HEK293 (cell line): Measurements from ENCODE around the gene UQCC3.

ENCODE experiments used
- CTCF ChIA-PET: fragments of 350-600 bp; formaldehyde crosslinking; extraction: SDS; loops from one replicate; lab custom pipeline; 2021; ENCODE audit warnings: antibody characterized with exemption; lab: Yijun Ruan, JAX
- POLR2A ChIA-PET: fragments of 300-600 bp; formaldehyde crosslinking; extraction: SDS; loops from one replicate; lab custom pipeline; 2020; ENCODE audit warnings: antibody characterized with exemption, inconsistent platforms; lab: Yijun Ruan, JAX
- H3K27ac ChIP-seq: fragments of 200-500 bp; sonication (Bioruptor generic); 2 replicates; pipeline ENCODE4 v1.5.1; 2014; ENCODE audit warnings: low read depth, low read length, control low read depth, inconsistent platforms; ENCODE audit errors: extremely low read depth
- H3K36me3 ChIP-seq, 2 experiments: fragments of 200-500 bp in 1 of 2; sonication (Bioruptor generic) in 1 of 2; 1 replicate in 1 of 2; 2 replicates in 1 of 2; pipeline ENCODE4 v1.5.1; 2014 to 2017; ENCODE audit warnings: inconsistent platforms in 2 of 2, low read length in 2 of 2; ENCODE audit not compliant: control insufficient read depth in 2 of 2, insufficient read depth in 1 of 2
- H3K4me1 ChIP-seq: fragments of 200-500 bp; sonication (Bioruptor generic); 2 replicates; pipeline ENCODE4 v1.5.1; 2014; ENCODE audit warnings: mild to moderate bottlenecking, low read length, inconsistent platforms; ENCODE audit not compliant: control insufficient read depth, insufficient read depth
- H3K4me3 ChIP-seq: 2 replicates; pipeline ENCODE4 v1.5.1; 2011; ENCODE audit warnings: low read depth, mild to moderate bottlenecking, control low read depth, low read length, moderate library complexity
- H3K9me3 ChIP-seq: fragments of 200-500 bp; sonication (Bioruptor generic); 2 replicates; pipeline ENCODE4 v1.5.1; 2014; ENCODE audit warnings: low read depth, low read length, inconsistent platforms; ENCODE audit not compliant: control insufficient read depth, insufficient read depth
- IKZF3 ChIP-seq: fragments of 450-650 bp; IDR thresholded peaks from 2 replicates; pipeline ENCODE4 v1.5.0; 2018; ENCODE audit warnings: missing biosample characterization, mild to moderate bottlenecking, missing genetic modification characterization, moderate library complexity
- PRDM1 ChIP-seq: fragments of 450-650 bp; formaldehyde crosslinking; IDR thresholded peaks from 2 replicates; pipeline ENCODE4; 2016; ENCODE audit warnings: missing biosample characterization, missing genetic modification characterization
- WT1 ChIP-seq: fragments of 450-650 bp; formaldehyde crosslinking; IDR thresholded peaks from 2 replicates; pipeline ENCODE4 v1.5.1; 2016; ENCODE audit warnings: missing biosample characterization, missing genetic modification characterization
- ZBTB49 ChIP-seq: fragments of 450-650 bp; formaldehyde crosslinking; IDR thresholded peaks from 2 replicates; pipeline ENCODE4 v1.5.1; 2016; ENCODE audit warnings: missing biosample characterization, missing genetic modification characterization, low read depth
- ZBTB6 ChIP-seq: fragments of 450-650 bp; formaldehyde crosslinking; IDR thresholded peaks from 2 replicates; pipeline ENCODE4 v1.5.1; 2017; ENCODE audit warnings: missing biosample characterization, missing genetic modification characterization
- ZNF10 ChIP-seq: fragments of 450-650 bp; formaldehyde crosslinking; IDR thresholded peaks from 2 replicates; pipeline ENCODE4 v1.5.1; 2017; ENCODE audit warnings: missing biosample characterization, missing genetic modification characterization
- ZNF121 ChIP-seq: fragments of 450-650 bp; formaldehyde crosslinking; IDR thresholded peaks from 2 replicates; pipeline ENCODE4 v1.5.1; 2016; ENCODE audit warnings: missing biosample characterization, missing genetic modification characterization
- ZNF133 ChIP-seq: fragments of 450-650 bp; formaldehyde crosslinking; IDR thresholded peaks from 2 replicates; pipeline ENCODE4 v1.5.1; 2016; ENCODE audit warnings: missing biosample characterization, missing genetic modification characterization
- ZNF157 ChIP-seq: fragments of 450-650 bp; formaldehyde crosslinking; IDR thresholded peaks from 2 replicates; pipeline ENCODE4 v1.5.1; 2016; ENCODE audit warnings: missing biosample characterization, missing genetic modification characterization
- ZNF16 ChIP-seq: fragments of 450-650 bp; formaldehyde crosslinking; IDR thresholded peaks from 2 replicates; pipeline ENCODE4 v1.5.1; 2016; ENCODE audit warnings: low read depth, missing biosample characterization, missing genetic modification characterization
- ZNF169 ChIP-seq: fragments of 450-650 bp; formaldehyde crosslinking; IDR thresholded peaks from 2 replicates; pipeline ENCODE4 v1.5.1; 2016; ENCODE audit warnings: missing biosample characterization, missing genetic modification characterization
- ZNF175 ChIP-seq: fragments of 450-650 bp; formaldehyde crosslinking; IDR thresholded peaks from 2 replicates; pipeline ENCODE4 v1.5.1; 2016; ENCODE audit warnings: missing biosample characterization, missing genetic modification characterization
- ZNF324 ChIP-seq: fragments of 450-650 bp; formaldehyde crosslinking; IDR thresholded peaks from 2 replicates; pipeline ENCODE4 v1.5.1; 2016; ENCODE audit warnings: missing biosample characterization, missing genetic modification characterization
- ZNF37A ChIP-seq: fragments of 450-650 bp; IDR thresholded peaks from 2 replicates; pipeline ENCODE4 v1.5.1; 2018; ENCODE audit warnings: missing biosample characterization, missing genetic modification characterization
- ZNF423 ChIP-seq: fragments of 450-650 bp; formaldehyde crosslinking; IDR thresholded peaks from 2 replicates; pipeline ENCODE4 v1.5.1; 2016; ENCODE audit warnings: missing biosample characterization, missing genetic modification characterization
- ZNF529 ChIP-seq: fragments of 450-650 bp; formaldehyde crosslinking; IDR thresholded peaks from 2 replicates; pipeline ENCODE4 v1.5.1; 2017; ENCODE audit warnings: missing genetic modification characterization, missing biosample characterization; ENCODE audit not compliant: insufficient replicate concordance
- ZNF555 ChIP-seq: fragments of 450-650 bp; formaldehyde crosslinking; conservative IDR thresholded peaks from 2 replicates; pipeline ENCODE4 v1.5.1; 2017; ENCODE audit warnings: missing biosample characterization, mild to moderate bottlenecking, missing genetic modification characterization, inconsistent platforms
- ZNF626 ChIP-seq: fragments of 450-650 bp; sonication (Bioruptor Pico); formaldehyde crosslinking; IDR thresholded peaks from 2 replicates; pipeline ENCODE4 v1.5.1; 2018; ENCODE audit warnings: missing biosample characterization, missing genetic modification characterization, inconsistent platforms
- ZNF747 ChIP-seq: fragments of 450-650 bp; formaldehyde crosslinking; IDR thresholded peaks from 2 replicates; pipeline ENCODE4 v1.5.1; 2016; ENCODE audit warnings: missing biosample characterization, missing genetic modification characterization
- ZSCAN4 ChIP-seq: fragments of 450-650 bp; formaldehyde crosslinking; IDR thresholded peaks from 2 replicates; pipeline ENCODE4 v1.5.1; 2017; ENCODE audit warnings: missing biosample characterization, missing genetic modification characterization
- TF ChIP-seq, protein P1 (sequence below): fragments of 450-650 bp; formaldehyde crosslinking; IDR thresholded peaks from 2 replicates; pipeline ENCODE4 v1.5.1; 2016; ENCODE audit warnings: missing biosample characterization, missing genetic modification characterization, borderline replicate concordance
- TF ChIP-seq, protein P2 (sequence below): fragments of 450-650 bp; formaldehyde crosslinking; IDR thresholded peaks from 2 replicates; pipeline ENCODE4 v1.5.1; 2017; ENCODE audit warnings: missing biosample characterization, mild to moderate bottlenecking, missing genetic modification characterization, moderate library complexity
- TF ChIP-seq, protein P3 (sequence below): fragments of 450-650 bp; formaldehyde crosslinking; IDR thresholded peaks from 2 replicates; pipeline ENCODE4 v1.5.1; 2016; ENCODE audit warnings: missing biosample characterization, missing genetic modification characterization
- TF ChIP-seq, protein P4 (sequence below): fragments of 450-650 bp; formaldehyde crosslinking; IDR thresholded peaks from 2 replicates; pipeline ENCODE4 v1.5.1; 2016; ENCODE audit warnings: missing biosample characterization, missing genetic modification characterization

The UQCC3 gene

DNA sequence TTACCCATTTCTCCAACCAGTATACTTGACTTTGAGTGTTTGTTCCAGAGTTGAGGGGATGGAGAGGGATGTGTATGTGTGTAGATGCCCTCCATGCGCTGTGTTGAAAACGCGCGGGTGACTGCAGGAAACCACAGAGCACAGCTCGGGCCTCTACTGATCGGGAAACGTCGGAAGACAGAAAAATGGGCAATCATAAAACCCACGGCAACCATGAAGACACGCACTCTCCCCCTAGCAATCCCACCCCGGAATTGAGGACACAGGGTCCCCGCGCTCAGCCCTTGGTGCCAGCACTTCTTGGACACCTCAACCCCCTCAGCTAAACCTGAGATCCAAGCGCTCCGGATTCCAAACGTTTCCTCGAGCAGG is 251 bp upstream of the UQCC3 start (continued):
- TF ChIP-seq, protein P1, sequence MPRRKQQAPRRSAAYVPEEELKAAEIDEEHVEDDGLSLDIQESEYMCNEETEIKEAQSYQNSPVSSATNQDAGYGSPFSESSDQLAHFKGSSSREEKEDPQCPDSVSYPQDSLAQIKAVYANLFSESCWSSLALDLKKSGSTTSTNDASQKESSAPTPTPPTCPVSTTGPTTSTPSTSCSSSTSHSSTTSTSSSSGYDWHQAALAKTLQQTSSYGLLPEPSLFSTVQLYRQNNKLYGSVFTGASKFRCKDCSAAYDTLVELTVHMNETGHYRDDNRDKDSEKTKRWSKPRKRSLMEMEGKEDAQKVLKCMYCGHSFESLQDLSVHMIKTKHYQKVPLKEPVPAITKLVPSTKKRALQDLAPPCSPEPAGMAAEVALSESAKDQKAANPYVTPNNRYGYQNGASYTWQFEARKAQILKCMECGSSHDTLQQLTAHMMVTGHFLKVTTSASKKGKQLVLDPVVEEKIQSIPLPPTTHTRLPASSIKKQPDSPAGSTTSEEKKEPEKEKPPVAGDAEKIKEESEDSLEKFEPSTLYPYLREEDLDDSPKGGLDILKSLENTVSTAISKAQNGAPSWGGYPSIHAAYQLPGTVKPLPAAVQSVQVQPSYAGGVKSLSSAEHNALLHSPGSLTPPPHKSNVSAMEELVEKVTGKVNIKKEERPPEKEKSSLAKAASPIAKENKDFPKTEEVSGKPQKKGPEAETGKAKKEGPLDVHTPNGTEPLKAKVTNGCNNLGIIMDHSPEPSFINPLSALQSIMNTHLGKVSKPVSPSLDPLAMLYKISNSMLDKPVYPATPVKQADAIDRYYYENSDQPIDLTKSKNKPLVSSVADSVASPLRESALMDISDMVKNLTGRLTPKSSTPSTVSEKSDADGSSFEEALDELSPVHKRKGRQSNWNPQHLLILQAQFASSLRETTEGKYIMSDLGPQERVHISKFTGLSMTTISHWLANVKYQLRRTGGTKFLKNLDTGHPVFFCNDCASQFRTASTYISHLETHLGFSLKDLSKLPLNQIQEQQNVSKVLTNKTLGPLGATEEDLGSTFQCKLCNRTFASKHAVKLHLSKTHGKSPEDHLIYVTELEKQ (tag by site-specific recombination), result no peak
- TF ChIP-seq ZNF16 (tag by site-specific recombination) (no peak), PRDM1 (no peak), ZNF10 (tag by site-specific recombination) (no peak), ZNF324 (no peak), ZNF555 (no peak), ZNF529 (tag by site-specific recombination) (no peak), ZNF175 (tag by site-specific recombination) (no peak), ZNF423 (tag by site-specific recombination) (no peak)
- TF ChIP-seq, protein P2, sequence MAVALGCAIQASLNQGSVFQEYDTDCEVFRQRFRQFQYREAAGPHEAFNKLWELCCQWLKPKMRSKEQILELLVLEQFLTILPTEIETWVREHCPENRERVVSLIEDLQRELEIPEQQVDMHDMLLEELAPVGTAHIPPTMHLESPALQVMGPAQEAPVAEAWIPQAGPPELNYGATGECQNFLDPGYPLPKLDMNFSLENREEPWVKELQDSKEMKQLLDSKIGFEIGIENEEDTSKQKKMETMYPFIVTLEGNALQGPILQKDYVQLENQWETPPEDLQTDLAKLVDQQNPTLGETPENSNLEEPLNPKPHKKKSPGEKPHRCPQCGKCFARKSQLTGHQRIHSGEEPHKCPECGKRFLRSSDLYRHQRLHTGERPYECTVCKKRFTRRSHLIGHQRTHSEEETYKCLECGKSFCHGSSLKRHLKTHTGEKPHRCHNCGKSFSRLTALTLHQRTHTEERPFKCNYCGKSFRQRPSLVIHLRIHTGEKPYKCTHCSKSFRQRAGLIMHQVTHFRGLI (tag by site-specific recombination), result no peak

DNA sequence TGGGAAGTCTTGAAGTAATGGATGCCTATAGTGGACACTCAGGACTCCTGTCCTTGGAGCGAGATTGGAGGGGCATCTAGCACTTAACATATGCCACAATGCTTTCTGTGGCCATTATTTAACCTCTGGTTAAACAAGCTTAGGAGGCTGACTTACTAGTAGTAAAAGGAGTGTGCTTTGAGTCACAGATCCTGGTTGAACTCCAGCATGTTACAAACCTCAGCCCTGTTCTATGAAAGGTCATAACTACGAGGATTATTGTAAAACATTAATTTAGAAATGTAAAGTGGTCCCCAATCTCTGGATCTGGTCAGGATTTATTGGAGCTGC is 1.7 kb downstream of the UQCC3 start:
- Histone ChIP-seq H3K27ac (no peak overlapping the region; the same call in 1 of the 2 replicates), H3K36me3 (peaks cover 3 to 51% of the 10 kb centered on the region in 2 experiments; a peak in 2 of 3 replicates), H3K9me3 (no peaks in the 10 kb centered on the region), H3K4me3 (no peak overlapping the region), H3K4me1 (peaks cover 8% of the 10 kb centered on the region)
- CTCF ChIA-PET, result interaction anchor here (0.7 to 2.4 kb wide), 5 partner anchors 21 to 280 kb away, joined by 3 to 8 read pairs (median 5); partner anchors contain the start of gene TAF6L
- POLR2A ChIA-PET, result interaction anchor here (0.6 to 7.2 kb wide), 12 partner anchors 8 to 279 kb away, joined by 3 to 72 read pairs (median 7); partner anchors contain the start of genes B3GAT3, BSCL2, C11orf98 and CSKMT
- TF ChIP-seq ZNF324 (no peak), ZSCAN4 (tag by site-specific recombination) (no peak), ZNF169 (tag by site-specific recombination) (no peak), ZNF747 (tag by site-specific recombination) (no peak), ZNF626 (tag by site-specific recombination) (no peak), WT1 (no peak), ZNF16 (tag by site-specific recombination) (no peak), ZNF121 (tag by site-specific recombination) (no peak), ZNF133 (tag by site-specific recombination) (no peak), IKZF3 (tag by site-specific recombination) (no peak), ZNF37A (no peak), ZNF157 (tag by site-specific recombination) (no peak), ZBTB6 (tag by site-specific recombination) (no peak), ZBTB49 (tag by site-specific recombination) (no peak)
- TF ChIP-seq, protein P3, sequence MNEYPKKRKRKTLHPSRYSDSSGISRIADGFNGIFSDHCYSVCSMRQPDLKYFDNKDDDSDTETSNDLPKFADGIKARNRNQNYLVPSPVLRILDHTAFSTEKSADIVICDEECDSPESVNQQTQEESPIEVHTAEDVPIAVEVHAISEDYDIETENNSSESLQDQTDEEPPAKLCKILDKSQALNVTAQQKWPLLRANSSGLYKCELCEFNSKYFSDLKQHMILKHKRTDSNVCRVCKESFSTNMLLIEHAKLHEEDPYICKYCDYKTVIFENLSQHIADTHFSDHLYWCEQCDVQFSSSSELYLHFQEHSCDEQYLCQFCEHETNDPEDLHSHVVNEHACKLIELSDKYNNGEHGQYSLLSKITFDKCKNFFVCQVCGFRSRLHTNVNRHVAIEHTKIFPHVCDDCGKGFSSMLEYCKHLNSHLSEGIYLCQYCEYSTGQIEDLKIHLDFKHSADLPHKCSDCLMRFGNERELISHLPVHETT, result no peak
- TF ChIP-seq, protein P4, sequence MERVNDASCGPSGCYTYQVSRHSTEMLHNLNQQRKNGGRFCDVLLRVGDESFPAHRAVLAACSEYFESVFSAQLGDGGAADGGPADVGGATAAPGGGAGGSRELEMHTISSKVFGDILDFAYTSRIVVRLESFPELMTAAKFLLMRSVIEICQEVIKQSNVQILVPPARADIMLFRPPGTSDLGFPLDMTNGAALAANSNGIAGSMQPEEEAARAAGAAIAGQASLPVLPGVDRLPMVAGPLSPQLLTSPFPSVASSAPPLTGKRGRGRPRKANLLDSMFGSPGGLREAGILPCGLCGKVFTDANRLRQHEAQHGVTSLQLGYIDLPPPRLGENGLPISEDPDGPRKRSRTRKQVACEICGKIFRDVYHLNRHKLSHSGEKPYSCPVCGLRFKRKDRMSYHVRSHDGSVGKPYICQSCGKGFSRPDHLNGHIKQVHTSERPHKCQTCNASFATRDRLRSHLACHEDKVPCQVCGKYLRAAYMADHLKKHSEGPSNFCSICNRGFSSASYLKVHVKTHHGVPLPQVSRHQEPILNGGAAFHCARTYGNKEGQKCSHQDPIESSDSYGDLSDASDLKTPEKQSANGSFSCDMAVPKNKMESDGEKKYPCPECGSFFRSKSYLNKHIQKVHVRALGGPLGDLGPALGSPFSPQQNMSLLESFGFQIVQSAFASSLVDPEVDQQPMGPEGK, result no peak
